Large intestine (tissue), 3 donors: ENCODE data around the gene EPO. TPM values are rescaled to one million over a fixed set of nuclear protein-coding genes. Genes with fewer than 3 reads are reported as not detected.

Experiments used
- DNase-seq, 2 donors: peaks; one replicate each; pipeline versions ENCODE4 v3.0.0 to v3.0.0-alpha.2; 2013
- H3K27ac ChIP-seq: one replicate; pipeline ENCODE4 v1.5.1; 2013; ENCODE audit warnings: low read length
- H3K27me3 ChIP-seq: 2 replicates; pipeline ENCODE4 v1.6.1; 2013; ENCODE audit warnings: low read length; ENCODE audit not compliant: control insufficient read depth, insufficient read depth
- H3K36me3 ChIP-seq: 2 replicates; pipeline ENCODE4 v1.6.1; 2013; ENCODE audit warnings: low read length; ENCODE audit not compliant: control insufficient read depth, insufficient read depth
- H3K4me1 ChIP-seq: one replicate; pipeline ENCODE4 v1.6.1; 2013; ENCODE audit warnings: low read length; ENCODE audit not compliant: control insufficient read depth, insufficient read depth
- H3K4me3 ChIP-seq: one replicate; pipeline ENCODE4 v1.5.1; 2013; ENCODE audit warnings: low read length
- H3K9me3 ChIP-seq: one replicate; pipeline ENCODE4 v1.6.1; 2013; ENCODE audit warnings: mild to moderate bottlenecking, low read depth, low read length, moderate library complexity; ENCODE audit not compliant: control insufficient read depth
- whole genome bisulfite sequencing: methylation state at CpG from one replicate; pipeline ENCODE4 v1.1.5; 2013; ENCODE audit warnings: low lambda C conversion rate; ENCODE audit not compliant: insufficient coverage; 5-methylcytosine and 5-hydroxymethylcytosine counted together
- polyA plus RNA-seq: library from polyadenylated mRNA; unstranded; fragments of 120-200 nt; gene quantifications from one replicate; pipeline ENCODE4 v1.2.1, GENCODE V29; 2013

EPO gene
- polyA plus RNA-seq, 1 donor, result 0.19 TPM

GRCh38 chr7:100677308-100678267 lies 42.7 kb upstream of the EPO start:
- H3K36me3 ChIP-seq, result peaks cover 59% of the 10 kb centered on the region
- peaks cover 3% of the 10 kb centered on the region for H3K9me3 ChIP-seq
- peaks cover 33% of the 10 kb centered on the region for H3K4me1 ChIP-seq
- peak in 1 of 2 donors; percentile 56 for DNase-seq
- no peak overlapping the region for H3K27ac ChIP-seq
- H3K4me3 ChIP-seq, result no peak overlapping the region
- no CpG with 5 or more reads among the region's 36 CpGs for WGBS
- no peaks in the 10 kb centered on the region for H3K27me3 ChIP-seq

DNA sequence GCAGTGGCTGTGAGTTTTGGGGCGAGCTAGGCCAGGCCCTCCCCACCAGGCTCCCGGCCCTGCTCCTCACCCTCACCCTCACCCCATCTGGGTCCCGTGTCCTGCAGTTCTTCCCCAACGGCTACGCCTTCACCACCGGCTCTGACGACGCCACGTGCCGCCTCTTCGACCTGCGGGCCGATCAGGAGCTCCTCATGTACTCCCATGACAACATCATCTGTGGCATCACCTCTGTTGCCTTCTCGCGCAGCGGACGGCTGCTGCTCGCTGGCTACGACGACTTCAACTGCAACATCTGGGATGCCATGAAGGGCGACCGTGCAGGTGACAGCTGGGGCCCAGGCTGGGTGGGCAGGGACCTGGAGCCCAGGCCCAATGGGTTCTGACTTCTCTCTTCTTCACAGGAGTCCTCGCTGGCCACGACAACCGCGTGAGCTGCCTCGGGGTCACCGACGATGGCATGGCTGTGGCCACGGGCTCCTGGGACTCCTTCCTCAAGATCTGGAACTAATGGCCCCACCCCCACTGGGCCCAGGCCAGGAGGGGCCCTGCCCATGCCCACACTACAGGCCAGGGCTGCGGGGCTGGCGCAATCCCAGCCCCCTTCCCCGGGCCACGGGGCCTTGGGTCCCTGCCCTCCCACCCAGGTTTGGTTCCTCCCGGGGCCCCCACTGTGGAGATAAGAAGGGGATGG lies 41.8 kb upstream of the EPO start:
- DNase-seq, result peak in 1 of 2 donors; percentile 21
- Histone ChIP-seq H3K27me3 (no peaks in the 10 kb centered on the region), H3K27ac (no peak overlapping the region), H3K4me3 (no peak overlapping the region), H3K9me3 (peaks cover 3% of the 10 kb centered on the region), H3K36me3 (peaks cover 68% of the 10 kb centered on the region), H3K4me1 (peaks cover 33% of the 10 kb centered on the region)
- WGBS, result no CpG with 5 or more reads among the region's 35 CpGs

- Histone ChIP-seq H3K4me3 (no peak overlapping the region), H3K27me3 (no peaks in the 10 kb centered on the region), H3K36me3 (peaks cover 77% of the 10 kb centered on the region), H3K9me3 (peaks cover 3% of the 10 kb centered on the region), H3K27ac (peak overlapping the region; percentile 25), H3K4me1 (peaks cover 33% of the 10 kb centered on the region)
- DNase-seq, result peak in 1 of 2 donors; percentile 51
- WGBS, result no CpG with 5 or more reads among the region's 13 CpGs
Measured at GRCh38 chr7:100679129-100679926, 40.9 kb upstream of the EPO start.

DNA sequence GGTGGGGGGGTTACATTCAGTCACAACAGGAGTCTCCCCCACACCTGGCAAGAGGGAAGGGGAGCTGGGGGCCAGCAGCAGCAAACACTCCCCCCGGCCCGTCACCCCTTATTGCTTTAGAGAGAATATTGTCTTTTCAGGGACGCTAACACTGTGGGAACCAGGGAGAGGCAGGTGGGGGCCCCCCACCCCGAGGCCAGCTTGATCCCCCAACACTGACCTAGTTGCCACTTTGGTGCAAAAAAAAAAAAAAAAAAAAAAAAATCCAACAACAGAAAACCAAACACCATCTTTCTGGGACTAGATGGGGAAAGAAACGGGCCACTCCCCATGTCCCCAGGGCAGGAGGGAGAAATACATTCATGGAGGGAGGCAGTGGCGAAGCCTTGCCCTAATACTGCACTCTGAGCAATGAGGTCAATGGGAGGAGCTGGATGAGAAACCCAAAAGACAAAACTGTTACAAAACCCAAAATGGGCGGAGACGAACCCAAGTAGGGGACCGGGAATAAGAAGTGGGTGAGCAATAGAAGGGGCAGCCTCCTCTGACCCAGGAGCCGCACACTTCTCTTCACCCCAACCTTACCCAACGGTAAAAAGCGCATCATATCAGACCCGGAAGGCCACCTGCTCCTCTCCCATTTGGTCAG lies 40.2 kb upstream of the EPO start:
- no peak overlapping the region for H3K27ac ChIP-seq
- no CpG with 5 or more reads among the region's 13 CpGs for WGBS
- H3K36me3 ChIP-seq, result peaks cover 84% of the 10 kb centered on the region
- H3K9me3 ChIP-seq, result peaks cover 3% of the 10 kb centered on the region
- H3K4me1 ChIP-seq, result peaks cover 33% of the 10 kb centered on the region
- H3K27me3 ChIP-seq, result no peaks in the 10 kb centered on the region
- peak in 1 of 2 donors; percentile 22 for DNase-seq
- H3K4me3 ChIP-seq, result no peak overlapping the region

DNA sequence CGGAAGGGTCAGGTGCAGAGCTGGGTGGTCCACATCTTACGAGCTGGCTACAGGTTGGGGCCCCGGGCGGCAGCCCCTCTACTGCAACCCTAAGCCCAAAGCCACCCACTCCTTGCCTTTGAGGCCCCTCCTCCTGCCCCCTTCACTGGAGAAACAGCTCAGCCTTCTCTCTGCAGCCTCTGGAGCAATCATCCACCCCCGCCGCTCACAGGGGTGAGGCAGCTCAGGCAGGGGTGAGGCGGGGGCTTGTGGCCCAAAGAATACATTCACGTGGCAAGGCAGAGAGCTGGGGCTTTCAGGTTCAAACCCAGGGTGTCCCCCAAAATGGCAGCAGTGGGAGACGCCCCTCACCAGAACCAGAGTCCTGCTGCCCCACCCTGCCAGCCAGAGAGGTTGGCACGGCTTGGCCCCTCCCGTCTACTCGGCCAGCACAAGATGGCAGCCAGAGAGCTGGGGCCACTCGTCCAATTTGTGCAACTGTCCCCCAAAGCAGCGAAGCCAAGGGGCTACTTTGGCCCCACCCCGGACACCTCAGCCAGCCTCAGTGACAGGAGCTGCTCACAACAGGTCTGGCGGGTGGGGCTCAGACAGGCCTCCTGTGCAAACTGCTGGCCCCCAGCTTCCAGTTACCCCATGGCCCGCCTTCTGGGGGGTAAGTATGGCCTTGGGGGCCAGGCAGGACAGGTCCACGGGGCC lies 39.5 kb upstream of the EPO start:
- no peak overlapping the region for H3K4me3 ChIP-seq
- H3K36me3 ChIP-seq, result peaks cover 91% of the 10 kb centered on the region
- H3K4me1 ChIP-seq, result peaks cover 33% of the 10 kb centered on the region
- H3K27ac ChIP-seq, result no peak overlapping the region
- no peaks in the 10 kb centered on the region for H3K27me3 ChIP-seq
- DNase-seq, result peak in 1 of 2 donors; percentile 25
- peaks cover 3% of the 10 kb centered on the region for H3K9me3 ChIP-seq
- 100% methylated on average over 1 of the region's 18 CpGs for WGBS

GRCh38 chr7:100681491-100682227 lies 38.6 kb upstream of the EPO start:
- H3K36me3 ChIP-seq, result peaks cover 97% of the 10 kb centered on the region
- WGBS, result no CpG with 5 or more reads among the region's 29 CpGs
- peak in 1 of 2 donors; percentile 10 for DNase-seq
- H3K9me3 ChIP-seq, result peaks cover 3% of the 10 kb centered on the region
- H3K4me3 ChIP-seq, result no peak overlapping the region
- peaks cover 30% of the 10 kb centered on the region for H3K4me1 ChIP-seq
- no peaks in the 10 kb centered on the region for H3K27me3 ChIP-seq
- H3K27ac ChIP-seq, result no peak overlapping the region

- no peak overlapping the region for H3K4me3 ChIP-seq
- DNase-seq, result no peak
- peaks cover 27% of the 10 kb centered on the region for H3K4me1 ChIP-seq
- WGBS, result 100% methylated on average over 1 of the region's 25 CpGs
- H3K27ac ChIP-seq, result no peak overlapping the region
- H3K9me3 ChIP-seq, result peaks cover 3% of the 10 kb centered on the region
- H3K27me3 ChIP-seq, result no peaks in the 10 kb centered on the region
- H3K36me3 ChIP-seq, result peaks cover 97% of the 10 kb centered on the region
Measured at GRCh38 chr7:100682228-100682741, 38.0 kb upstream of the EPO start.

DNA sequence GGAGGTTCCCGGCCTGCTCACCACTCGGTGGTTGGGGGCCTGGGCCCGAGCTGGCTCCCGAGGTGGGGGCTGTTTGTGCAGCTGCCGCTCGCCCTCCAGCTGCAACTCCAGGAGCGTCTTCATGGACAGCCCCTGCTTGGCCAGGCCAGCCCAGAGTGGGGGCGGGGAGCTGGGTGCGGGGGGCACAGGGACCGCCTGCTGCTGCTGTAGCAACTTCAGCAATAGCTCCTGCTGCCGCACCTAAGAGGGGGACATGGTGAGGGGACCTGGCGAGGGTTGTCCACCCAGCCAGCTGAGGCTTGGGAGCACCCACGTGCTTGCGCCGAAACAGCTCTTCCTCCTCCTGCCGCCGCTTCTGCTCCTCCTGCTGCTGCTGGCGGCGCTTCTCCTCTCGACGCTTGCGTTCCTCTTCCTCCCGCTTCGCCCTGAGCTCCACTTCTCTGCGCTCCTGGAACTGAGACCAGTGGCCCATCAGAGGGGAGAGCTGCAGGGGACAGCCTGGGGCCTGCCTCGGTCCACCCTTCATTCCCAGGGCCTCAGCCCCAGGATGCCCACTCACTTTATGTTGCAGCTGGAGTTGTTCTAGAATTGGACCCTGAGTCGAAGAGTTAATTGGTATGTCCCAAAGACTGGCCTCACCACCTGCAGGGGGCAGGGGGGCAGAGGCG lies 37.1 kb upstream of the EPO start:
- peaks cover 97% of the 10 kb centered on the region for H3K36me3 ChIP-seq
- H3K4me3 ChIP-seq, result no peak overlapping the region

More for the DNA sequence above, 37.1 kb upstream of the EPO start:
- Histone ChIP-seq H3K9me3 (peaks cover 3% of the 10 kb centered on the region), H3K4me1 (peaks cover 20% of the 10 kb centered on the region), H3K27me3 (no peaks in the 10 kb centered on the region), H3K27ac (no peak overlapping the region)
- WGBS, result no CpG with 5 or more reads among the region's 28 CpGs
- no peak for DNase-seq
